ENCODE data around the gene SLC7A8.

SLC7A8 gene

DNA sequence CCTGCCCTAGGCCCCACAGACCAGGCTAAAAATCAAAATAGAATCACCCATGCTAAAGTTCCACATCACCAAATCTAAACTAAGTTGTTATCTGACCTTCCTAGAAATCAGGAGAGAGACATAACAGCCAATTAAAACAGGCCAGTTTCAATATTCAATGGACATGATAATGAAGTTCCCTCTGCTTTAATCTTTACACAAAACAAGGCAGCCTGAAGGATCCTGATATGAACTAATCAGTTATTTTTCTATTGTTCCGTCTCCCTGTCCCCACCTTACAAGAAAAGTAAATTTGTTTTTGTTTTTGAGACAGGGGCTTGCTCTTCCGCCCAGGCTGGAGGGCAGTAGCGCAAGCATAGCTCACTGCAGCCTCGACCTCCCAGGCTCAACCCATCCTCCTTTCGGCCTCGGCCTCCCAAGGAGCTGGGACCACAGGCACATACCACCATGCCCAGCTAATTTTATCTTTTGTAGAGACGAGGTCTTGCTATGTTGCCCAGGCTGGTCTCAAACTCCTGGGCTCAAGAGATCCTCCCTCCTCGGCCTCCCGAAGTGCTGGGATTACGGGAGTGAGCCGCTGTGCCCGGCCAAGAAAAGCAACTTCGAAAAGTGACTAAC lies 59.0 kb downstream of the SLC7A8 start:
- Histone ChIP-seq H3K4me3 (ENCODE audit: insufficient read depth, low read depth, low read length) (no peak overlapping the region), H3K9me3 (ENCODE audit: control insufficient read depth, low read length) (no peaks in the 10 kb centered on the region), H3K27me3 (ENCODE audit: control insufficient read depth, insufficient read depth, low read length, poor library complexity, severe bottlenecking) (no peaks in the 10 kb centered on the region), H3K4me1 (ENCODE audit: control insufficient read depth, insufficient read depth, low read length) (peaks cover 16% of the 10 kb centered on the region), H3K36me3 (ENCODE audit: control insufficient read depth, insufficient read depth, low read length) (no peaks in the 10 kb centered on the region), H3K27ac (ENCODE audit: insufficient read depth, low read depth, low read length, poor library complexity, severe bottlenecking) (no peak overlapping the region)
- WGBS, 2 experiments = 91 to 93% methylated on average over 13 of the region's 13 CpGs

DNA sequence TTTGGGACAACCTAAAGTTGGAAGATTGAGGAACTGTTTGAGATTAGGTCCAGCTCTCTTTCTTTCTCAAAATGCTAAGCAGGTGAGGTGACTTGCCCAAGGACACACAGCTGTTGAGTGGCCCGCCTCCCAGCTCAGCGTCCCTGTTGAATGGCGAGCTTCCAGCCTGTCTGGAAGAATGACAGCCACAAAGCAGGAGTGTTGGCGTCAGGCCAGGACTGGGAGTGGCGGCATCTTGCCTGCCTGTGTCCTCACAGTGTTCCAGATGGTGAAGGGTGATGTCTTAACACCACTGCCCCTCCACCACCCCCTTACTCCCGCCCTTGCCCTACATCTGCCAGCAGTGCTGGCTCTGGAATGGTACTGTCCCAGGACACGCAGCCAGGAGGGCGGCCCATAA lies 60.0 kb downstream of the SLC7A8 start:
- 85 to 89% methylated on average over 8 of the region's 8 CpGs for WGBS, 2 experiments

DNA sequence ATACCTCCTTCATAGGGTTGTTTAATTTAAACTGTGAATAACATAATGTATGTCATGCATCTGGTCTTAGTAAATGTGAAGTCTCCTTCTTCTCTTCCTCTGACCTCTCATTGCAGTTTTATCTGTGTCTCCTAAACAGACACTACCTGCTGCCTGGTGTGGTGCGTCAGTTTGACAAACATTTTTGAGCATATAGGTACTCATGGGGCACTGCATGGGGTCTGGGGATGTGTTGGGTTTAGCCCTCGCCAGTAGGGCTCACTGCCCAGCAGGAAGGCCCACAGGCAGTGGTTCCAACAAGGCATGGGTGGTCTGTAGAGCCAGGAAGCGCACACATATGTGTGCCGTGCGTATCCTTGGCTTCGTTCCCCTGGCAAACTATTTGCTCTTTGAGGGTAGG lies 61.4 kb downstream of the SLC7A8 start:
- Histone ChIP-seq H3K27me3 (ENCODE audit: control insufficient read depth, insufficient read depth, low read length, poor library complexity, severe bottlenecking) (no peaks in the 10 kb centered on the region), H3K27ac (ENCODE audit: insufficient read depth, low read depth, low read length, poor library complexity, severe bottlenecking) (peak overlapping the region; percentile 16), H3K9me3 (ENCODE audit: control insufficient read depth, low read length) (no peaks in the 10 kb centered on the region), H3K4me1 (ENCODE audit: control insufficient read depth, insufficient read depth, low read length) (peaks cover 16% of the 10 kb centered on the region), H3K4me3 (ENCODE audit: insufficient read depth, low read depth, low read length) (no peak overlapping the region), H3K36me3 (ENCODE audit: control insufficient read depth, insufficient read depth, low read length) (no peaks in the 10 kb centered on the region)
- 86 to 89% methylated on average over 6 of the region's 6 CpGs for WGBS, 2 experiments

More for the DNA sequence above, 60.0 kb downstream of the SLC7A8 start:
- Histone ChIP-seq H3K4me3 (ENCODE audit: insufficient read depth, low read depth, low read length) (no peak overlapping the region), H3K27ac (ENCODE audit: insufficient read depth, low read depth, low read length, poor library complexity, severe bottlenecking) (no peak overlapping the region), H3K9me3 (ENCODE audit: control insufficient read depth, low read length) (no peaks in the 10 kb centered on the region), H3K4me1 (ENCODE audit: control insufficient read depth, insufficient read depth, low read length) (peaks cover 16% of the 10 kb centered on the region), H3K27me3 (ENCODE audit: control insufficient read depth, insufficient read depth, low read length, poor library complexity, severe bottlenecking) (no peaks in the 10 kb centered on the region), H3K36me3 (ENCODE audit: control insufficient read depth, insufficient read depth, low read length) (no peaks in the 10 kb centered on the region)

DNA sequence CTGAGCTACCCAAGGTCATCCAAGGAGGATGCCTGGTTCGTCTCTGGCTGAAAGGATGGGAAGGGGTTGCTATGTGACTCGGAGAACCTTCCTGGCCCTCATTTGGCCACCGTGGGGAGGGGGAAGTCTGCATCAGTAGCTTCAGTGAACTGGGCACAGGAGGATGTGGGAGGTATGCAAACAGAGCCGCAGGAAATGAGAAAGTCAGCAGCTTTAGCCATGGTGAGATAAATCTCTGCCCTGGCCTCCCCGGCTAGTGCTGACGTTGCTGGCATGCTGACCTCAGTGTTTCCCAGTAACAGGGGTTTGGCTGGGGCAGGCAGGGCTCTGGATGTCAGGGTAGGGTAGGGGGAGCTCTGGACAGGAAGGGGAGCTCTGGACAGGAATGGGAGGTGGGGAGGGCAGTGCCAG lies 62.1 kb downstream of the SLC7A8 start:
- Histone ChIP-seq H3K36me3 (ENCODE audit: control insufficient read depth, insufficient read depth, low read length) (no peaks in the 10 kb centered on the region), H3K27me3 (ENCODE audit: control insufficient read depth, insufficient read depth, low read length, poor library complexity, severe bottlenecking) (no peaks in the 10 kb centered on the region), H3K9me3 (ENCODE audit: control insufficient read depth, low read length) (no peaks in the 10 kb centered on the region), H3K4me3 (ENCODE audit: insufficient read depth, low read depth, low read length) (no peak overlapping the region), H3K4me1 (ENCODE audit: control insufficient read depth, insufficient read depth, low read length) (peaks cover 16% of the 10 kb centered on the region), H3K27ac (ENCODE audit: insufficient read depth, low read depth, low read length, poor library complexity, severe bottlenecking) (peak overlapping the region; percentile 16)
- 54 to 59% methylated on average over 6 of the region's 6 CpGs for WGBS, 2 experiments

DNA sequence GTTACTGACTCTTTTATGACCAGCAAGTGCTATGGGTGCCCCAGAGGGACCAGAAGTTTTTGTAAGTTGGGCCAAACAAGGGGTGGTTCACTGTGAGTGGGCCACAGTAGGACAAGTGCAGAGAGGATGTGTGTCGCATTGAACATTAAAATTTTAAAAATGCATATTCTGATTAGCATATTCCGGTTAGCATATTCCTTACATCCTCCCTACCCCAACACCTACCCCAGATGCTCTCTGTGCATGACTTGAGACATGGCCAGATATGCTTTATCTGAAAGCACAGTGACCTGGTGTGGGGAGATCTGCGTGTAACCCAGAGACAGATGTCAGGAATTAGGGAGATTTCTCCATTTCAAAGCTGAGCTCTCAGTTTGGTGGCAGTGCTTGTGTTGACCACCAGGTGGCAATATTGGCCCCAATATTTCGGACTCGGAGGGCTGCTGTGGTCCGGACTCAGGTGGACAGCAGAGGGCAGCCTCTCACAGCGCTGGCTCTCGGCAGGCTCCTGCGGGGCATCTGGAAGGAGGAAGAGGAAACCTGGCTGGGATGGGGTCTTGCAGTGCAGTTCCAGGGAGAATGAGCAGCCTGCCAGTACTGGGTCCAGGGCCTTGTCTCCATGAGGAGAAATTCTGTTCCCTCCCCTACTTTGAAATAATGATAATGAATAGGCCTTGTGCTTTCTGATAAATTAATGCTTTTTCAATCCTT lies 62.8 kb downstream of the SLC7A8 start:
- Histone ChIP-seq H3K4me1 (ENCODE audit: control insufficient read depth, insufficient read depth, low read length) (peaks cover 16% of the 10 kb centered on the region), H3K9me3 (ENCODE audit: control insufficient read depth, low read length) (no peaks in the 10 kb centered on the region), H3K4me3 (ENCODE audit: insufficient read depth, low read depth, low read length) (no peak overlapping the region), H3K36me3 (ENCODE audit: control insufficient read depth, insufficient read depth, low read length) (no peaks in the 10 kb centered on the region), H3K27ac (ENCODE audit: insufficient read depth, low read depth, low read length, poor library complexity, severe bottlenecking) (peak overlapping the region; percentile 16), H3K27me3 (ENCODE audit: control insufficient read depth, insufficient read depth, low read length, poor library complexity, severe bottlenecking) (no peaks in the 10 kb centered on the region)
- WGBS, 2 experiments = 14 to 23% methylated on average over 8 to 9 of the region's 9 CpGs

DNA sequence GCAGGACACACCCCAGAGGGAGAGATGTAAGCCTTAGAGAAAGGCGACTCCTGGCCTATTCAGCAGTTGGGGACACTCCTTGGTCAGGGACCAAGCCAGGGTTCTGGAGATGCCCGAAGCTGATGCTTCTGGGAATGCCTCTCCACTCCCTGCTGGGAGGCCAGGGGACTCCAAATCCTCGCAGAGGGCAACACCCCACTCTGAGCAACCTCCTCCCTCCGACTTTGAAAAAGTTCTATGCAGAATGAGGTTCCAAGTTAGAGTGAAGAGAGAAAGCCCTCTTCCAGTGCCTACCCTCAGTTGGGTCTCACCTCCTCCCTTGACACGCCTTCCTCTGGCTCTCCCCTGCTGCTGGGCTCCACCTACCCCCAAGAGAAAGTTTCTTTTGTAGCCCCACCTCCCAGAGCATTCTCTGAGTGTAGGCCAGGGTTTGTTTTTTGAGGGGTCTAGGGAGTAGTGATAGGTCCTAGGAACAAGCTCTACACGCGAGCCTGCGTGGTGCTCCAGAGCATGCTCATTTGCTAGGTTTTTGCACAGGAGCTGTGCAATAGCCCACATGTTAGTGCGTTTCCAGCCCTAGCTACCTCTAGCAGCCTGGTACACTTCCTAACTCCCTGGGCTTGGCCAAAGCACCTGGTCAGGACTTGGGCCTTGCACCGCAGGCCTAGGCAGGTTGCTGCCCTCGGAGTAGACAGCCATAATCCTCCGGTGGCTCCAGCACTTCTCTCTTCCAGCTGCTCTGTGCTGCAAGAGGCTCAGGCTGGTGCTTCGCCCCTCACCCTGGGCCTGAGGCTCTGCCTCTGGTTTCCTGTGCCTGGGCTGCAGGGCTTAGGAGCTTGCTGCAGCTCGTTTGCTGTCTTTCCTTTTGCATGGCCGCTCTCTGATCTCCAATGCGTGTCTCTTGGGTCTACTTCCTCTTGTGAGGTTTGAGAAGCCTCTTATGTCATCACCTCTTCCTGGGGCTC lies 63.8 kb downstream of the SLC7A8 start:
- 74 to 75% methylated on average over 16 of the region's 16 CpGs for WGBS, 2 experiments
- no peaks in the 10 kb centered on the region for H3K27me3 ChIP-seq (ENCODE audit: control insufficient read depth, insufficient read depth, low read length, poor library complexity, severe bottlenecking)
- H3K27ac ChIP-seq (ENCODE audit: insufficient read depth, low read depth, low read length, poor library complexity, severe bottlenecking) = no peak overlapping the region
- H3K4me1 ChIP-seq (ENCODE audit: control insufficient read depth, insufficient read depth, low read length) = peaks cover 16% of the 10 kb centered on the region
- no peaks in the 10 kb centered on the region for H3K9me3 ChIP-seq (ENCODE audit: control insufficient read depth, low read length)
- no peaks in the 10 kb centered on the region for H3K36me3 ChIP-seq (ENCODE audit: control insufficient read depth, insufficient read depth, low read length)
- H3K4me3 ChIP-seq (ENCODE audit: insufficient read depth, low read depth, low read length) = no peak overlapping the region

DNA sequence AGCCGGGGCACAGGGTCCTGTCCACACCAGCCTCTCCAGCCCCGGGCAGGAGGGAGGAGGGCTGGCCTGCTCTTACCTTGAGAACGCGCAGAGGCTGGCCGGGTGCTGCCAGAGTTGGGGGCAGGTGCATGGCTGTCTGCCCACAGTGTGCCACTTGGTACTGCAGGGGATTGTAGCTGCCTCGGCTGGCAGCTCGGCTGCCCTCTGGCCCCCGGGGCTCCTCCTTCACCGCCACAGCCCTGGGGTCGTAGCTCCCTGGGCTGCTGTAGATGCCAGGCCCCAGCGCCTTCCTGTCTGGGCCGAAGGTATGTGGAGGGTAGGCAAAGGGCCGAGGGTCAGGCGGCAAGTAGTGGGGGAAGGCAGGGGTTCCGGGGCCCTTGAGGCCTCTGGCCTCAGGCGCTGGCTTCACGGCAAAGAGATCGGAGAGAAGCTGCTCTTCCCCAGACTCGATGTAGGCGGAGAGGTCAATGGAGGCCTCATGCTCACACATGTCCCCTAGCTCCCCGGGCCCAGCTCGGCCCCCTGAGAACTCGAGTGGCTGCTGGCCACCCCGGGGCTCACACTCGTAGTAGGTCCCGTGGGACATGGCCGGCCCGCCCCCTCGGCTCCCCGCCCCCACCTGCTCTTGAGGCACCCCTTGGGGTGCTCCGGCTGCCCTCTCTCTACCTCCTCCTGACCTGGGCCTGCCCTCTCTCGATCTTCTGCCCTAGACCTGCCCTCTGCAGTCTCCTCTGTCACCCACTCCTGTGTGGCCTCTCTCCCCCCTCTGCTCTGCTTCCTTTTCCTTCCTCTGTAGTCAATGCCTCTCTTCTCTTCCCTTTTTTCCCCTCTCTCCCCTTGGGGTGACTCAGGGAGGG lies 64.7 kb downstream of the SLC7A8 start, which contains the start of gene CEBPE:
TSS of gene CEBPE (minus strand) at position 750 of the 857 bp plus-strand sequence. CDS start at position 586, 164 bp downstream.
- Histone ChIP-seq H3K27me3 (ENCODE audit: control insufficient read depth, insufficient read depth, low read length, poor library complexity, severe bottlenecking) (no peaks in the 10 kb centered on the region), H3K36me3 (ENCODE audit: control insufficient read depth, insufficient read depth, low read length) (no peaks in the 10 kb centered on the region), H3K9me3 (ENCODE audit: control insufficient read depth, low read length) (no peaks in the 10 kb centered on the region), H3K4me1 (ENCODE audit: control insufficient read depth, insufficient read depth, low read length) (peaks cover 20% of the 10 kb centered on the region), H3K4me3 (ENCODE audit: insufficient read depth, low read depth, low read length) (no peak within 1 kb of the TSS), H3K27ac (ENCODE audit: insufficient read depth, low read depth, low read length, poor library complexity, severe bottlenecking) (no peak within 1 kb of the TSS)
- 92 to 93% methylated on average over 32 of the region's 32 CpGs for WGBS, 2 experiments

DNA sequence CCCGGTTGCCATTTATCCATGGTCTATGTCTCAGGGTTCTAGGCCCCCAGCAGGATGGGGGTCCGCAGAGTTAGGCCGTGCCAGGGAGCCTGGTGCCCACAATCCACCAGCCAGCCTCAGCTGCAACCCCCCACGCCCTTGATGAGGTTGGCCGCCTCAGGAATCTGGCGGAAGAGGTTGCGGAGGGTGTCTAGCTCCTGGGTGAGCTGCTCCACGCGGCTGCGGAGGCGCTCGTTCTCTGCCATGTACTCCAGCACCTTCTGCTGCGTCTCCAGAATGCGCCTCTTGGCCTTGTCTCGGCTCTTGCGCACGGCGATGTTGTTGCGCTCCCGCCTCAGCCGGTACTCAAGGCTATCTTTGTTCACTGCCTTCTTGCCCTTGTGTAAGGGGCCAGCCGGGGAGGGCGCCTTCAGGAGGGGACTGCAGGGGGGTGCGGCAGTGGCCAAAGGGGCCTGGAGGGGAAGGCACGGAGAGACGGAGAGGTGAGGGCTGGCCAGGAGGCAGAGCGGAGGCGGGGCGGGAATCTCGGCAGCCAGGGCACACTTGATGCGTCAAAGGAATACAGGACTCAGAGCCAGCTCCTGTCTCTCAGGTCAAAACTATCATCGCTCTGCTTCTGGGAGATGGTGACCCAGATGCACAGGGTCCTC lies 66.0 kb downstream of the SLC7A8 start:
- Histone ChIP-seq H3K4me1 (ENCODE audit: control insufficient read depth, insufficient read depth, low read length) (peaks cover 27% of the 10 kb centered on the region), H3K4me3 (ENCODE audit: insufficient read depth, low read depth, low read length) (no peak overlapping the region)
- WGBS, 2 experiments = 91 to 94% methylated on average over 32 of the region's 32 CpGs

DNA sequence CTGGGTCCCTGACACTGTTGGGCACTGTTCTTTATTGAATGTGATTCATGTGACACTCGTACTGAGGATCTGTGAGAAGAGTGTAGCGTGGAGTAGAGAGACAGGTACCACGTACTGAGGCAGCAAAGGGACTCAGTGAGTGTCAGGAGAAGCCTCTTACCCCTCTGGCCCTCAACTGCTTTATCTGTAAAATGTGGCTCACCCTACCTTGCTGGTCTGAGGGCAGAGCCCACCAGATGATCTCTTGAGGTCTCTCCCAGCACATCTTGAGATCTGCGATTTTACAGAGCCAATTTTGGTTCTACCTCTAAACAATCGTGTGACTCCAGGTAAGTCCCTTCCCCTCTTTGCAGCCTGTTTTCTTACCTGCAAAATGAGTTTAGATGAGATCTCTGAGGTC lies 67.5 kb downstream of the SLC7A8 start:
- Histone ChIP-seq H3K27ac (ENCODE audit: insufficient read depth, low read depth, low read length, poor library complexity, severe bottlenecking) (no peak overlapping the region), H3K4me1 (ENCODE audit: control insufficient read depth, insufficient read depth, low read length) (peaks cover 21% of the 10 kb centered on the region), H3K4me3 (ENCODE audit: insufficient read depth, low read depth, low read length) (no peak overlapping the region), H3K27me3 (ENCODE audit: control insufficient read depth, insufficient read depth, low read length, poor library complexity, severe bottlenecking) (no peaks in the 10 kb centered on the region), H3K9me3 (ENCODE audit: control insufficient read depth, low read length) (no peaks in the 10 kb centered on the region), H3K36me3 (ENCODE audit: control insufficient read depth, insufficient read depth, low read length) (no peaks in the 10 kb centered on the region)
- WGBS, 2 experiments = 94 to 95% methylated on average over 5 of the region's 5 CpGs

More for the DNA sequence above, 66.0 kb downstream of the SLC7A8 start:
- Histone ChIP-seq H3K36me3 (ENCODE audit: control insufficient read depth, insufficient read depth, low read length) (no peaks in the 10 kb centered on the region), H3K27ac (ENCODE audit: insufficient read depth, low read depth, low read length, poor library complexity, severe bottlenecking) (no peak overlapping the region), H3K27me3 (ENCODE audit: control insufficient read depth, insufficient read depth, low read length, poor library complexity, severe bottlenecking) (no peaks in the 10 kb centered on the region), H3K9me3 (ENCODE audit: control insufficient read depth, low read length) (no peaks in the 10 kb centered on the region)

Measured in ectodermal cell (in vitro differentiated cells).